Suprapubic skin (tissue), 3 donors: ENCODE measurements around the gene UTP3.

Experiments
- EP300 ChIP-seq: sonication (generic); formaldehyde crosslinking; IDR thresholded peaks from one replicate; pipeline ENCODE4 v1.6.1; 2017; ENCODE audit warnings: antibody characterized with exemption
- POLR2A ChIP-seq, 2 donors: fragments of 450-650 bp; IDR thresholded peaks; one replicate each; pipeline ENCODE4 v1.6.1; 2017; ENCODE audit warnings: antibody characterized with exemption in 2 of 2, mild to moderate bottlenecking in 2 of 2, moderate library complexity in 2 of 2
- TF ChIP-seq, protein P1 (sequence below), 2 donors: fragments of 200-600 bp in 1 of 2; fragments of 450-650 bp in 1 of 2; sonication (generic) in 1 of 2; IDR thresholded peaks; one replicate each; pipeline ENCODE4 v1.5.1; 2016 to 2019; ENCODE audit warnings: antibody characterized with exemption in 2 of 2, mild to moderate bottlenecking in 1 of 2, moderate library complexity in 1 of 2

DNA sequence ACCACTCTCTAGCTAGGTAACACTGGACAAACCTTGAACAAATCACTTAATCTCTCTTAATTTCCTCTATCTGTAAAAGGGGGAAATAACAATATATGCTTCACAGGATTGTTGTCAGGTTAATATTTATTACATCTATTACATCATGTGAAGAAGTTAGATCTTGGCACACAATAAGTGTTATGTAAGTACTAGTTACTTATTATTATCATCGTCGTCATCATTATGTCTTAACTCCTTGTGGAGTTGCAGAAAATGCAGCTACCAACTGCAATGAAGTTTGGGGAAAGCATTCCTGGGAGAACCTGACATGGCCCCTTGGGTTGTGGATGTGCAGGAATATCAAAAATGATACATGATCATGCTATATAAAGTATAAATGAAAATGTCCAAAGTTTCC, 17.2 kb upstream of the UTP3 start:
- TF ChIP-seq, protein P1, sequence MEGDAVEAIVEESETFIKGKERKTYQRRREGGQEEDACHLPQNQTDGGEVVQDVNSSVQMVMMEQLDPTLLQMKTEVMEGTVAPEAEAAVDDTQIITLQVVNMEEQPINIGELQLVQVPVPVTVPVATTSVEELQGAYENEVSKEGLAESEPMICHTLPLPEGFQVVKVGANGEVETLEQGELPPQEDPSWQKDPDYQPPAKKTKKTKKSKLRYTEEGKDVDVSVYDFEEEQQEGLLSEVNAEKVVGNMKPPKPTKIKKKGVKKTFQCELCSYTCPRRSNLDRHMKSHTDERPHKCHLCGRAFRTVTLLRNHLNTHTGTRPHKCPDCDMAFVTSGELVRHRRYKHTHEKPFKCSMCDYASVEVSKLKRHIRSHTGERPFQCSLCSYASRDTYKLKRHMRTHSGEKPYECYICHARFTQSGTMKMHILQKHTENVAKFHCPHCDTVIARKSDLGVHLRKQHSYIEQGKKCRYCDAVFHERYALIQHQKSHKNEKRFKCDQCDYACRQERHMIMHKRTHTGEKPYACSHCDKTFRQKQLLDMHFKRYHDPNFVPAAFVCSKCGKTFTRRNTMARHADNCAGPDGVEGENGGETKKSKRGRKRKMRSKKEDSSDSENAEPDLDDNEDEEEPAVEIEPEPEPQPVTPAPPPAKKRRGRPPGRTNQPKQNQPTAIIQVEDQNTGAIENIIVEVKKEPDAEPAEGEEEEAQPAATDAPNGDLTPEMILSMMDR (IDR thresholded peaks at IDR 0.05) = no peak
- no peak for TF ChIP-seq EP300
- no peak for TF ChIP-seq POLR2A (IDR thresholded peaks at IDR 0.05)
